HG03469 (cell line): ENCODE results near the gene MMRN2.

Source experiments
- ATAC-seq: cut with Tn5 transposase; IDR thresholded peaks from one replicate; pipeline ENCODE4 v1.9.1; 2021; ENCODE audit warnings: mild to moderate bottlenecking, moderate library complexity, moderate number of reproducible peaks; ENCODE audit not compliant: unreplicated experiment

MMRN2 gene

DNA sequence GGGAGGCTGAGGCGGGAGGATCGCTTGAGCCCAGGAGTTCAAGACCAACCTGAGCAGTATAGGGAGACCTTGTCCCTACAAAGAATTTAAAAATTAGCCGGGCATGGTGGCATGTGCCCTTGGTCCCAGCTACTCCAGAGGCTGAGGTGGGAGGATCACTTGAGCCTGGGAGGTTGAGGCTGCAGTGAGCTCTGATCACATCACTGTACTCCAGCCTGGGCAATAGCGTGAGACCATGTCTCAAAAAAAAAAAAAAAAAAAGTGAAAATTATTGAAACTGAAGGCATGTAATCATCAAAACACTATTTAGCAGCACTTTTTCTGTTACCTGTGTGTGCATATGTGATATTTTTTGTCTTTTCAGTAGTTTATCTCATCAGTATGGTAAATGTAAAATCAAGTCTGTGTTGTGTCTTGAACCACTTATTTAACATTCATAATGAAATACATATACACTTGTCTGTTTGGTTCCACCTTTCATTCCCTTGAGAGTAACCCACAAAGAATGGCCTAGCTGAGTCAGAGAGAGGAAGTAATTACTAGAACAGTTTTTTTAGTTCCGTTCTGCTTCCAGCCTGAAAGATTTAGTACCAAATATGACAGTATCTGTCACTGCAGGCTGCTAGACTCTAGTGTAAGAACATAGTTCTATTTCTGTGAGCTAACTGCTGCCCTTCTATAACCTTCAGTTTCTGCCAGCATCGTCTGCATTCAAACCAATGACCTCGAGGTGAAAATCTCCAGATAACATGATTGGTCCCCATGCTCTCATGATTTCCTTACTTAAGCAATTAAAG, 68.6 kb downstream of the MMRN2 start:
- ATAC-seq, result peak; percentile 98
